Transverse colon (tissue), 4 donors: ENCODE data around the gene CDH12. TPM values are rescaled to one million over a fixed set of nuclear protein-coding genes. Genes with fewer than 3 reads are reported as not detected.
"Not testable (repeated sequence)": the region's sequence is repeated elsewhere in the genome, so short reads cannot be mapped to it uniquely, and the experiment has no call there.

Experiments
- DNase-seq: peaks from one replicate; pipeline ENCODE4 v3.0.0-alpha.2; 2019
- H3K27ac ChIP-seq, 4 donors: fragments of 200-600 bp; sonication (generic); 2 replicates each; pipeline ENCODE4 v1.5.1; 2016 to 2018; ENCODE audit warnings: inconsistent platforms in 4 of 4
- H3K27me3 ChIP-seq: fragments of 200-600 bp; sonication (generic); 2 replicates; pipeline ENCODE4 v1.5.1; 2017; ENCODE audit warnings: inconsistent platforms
- H3K36me3 ChIP-seq, 4 donors: fragments of 200-600 bp; sonication (generic); 2 replicates each; pipeline ENCODE4 v1.5.1; 2017 to 2019; ENCODE audit warnings: inconsistent platforms in 4 of 4
- H3K4me1 ChIP-seq, 4 donors: fragments of 200-600 bp; sonication (generic); 2 replicates each; pipeline ENCODE4 v1.5.1; 2017 to 2020; ENCODE audit warnings: inconsistent platforms in 4 of 4
- H3K4me3 ChIP-seq, 4 donors: fragments of 200-600 bp; sonication (generic); 1 replicate in 1 of 4; 2 replicates in 3 of 4; pipeline versions ENCODE4 v1.5.1 to v1.6.1; 2017 to 2019; ENCODE audit warnings: inconsistent platforms in 4 of 4
- H3K9me3 ChIP-seq, 2 donors: fragments of 200-600 bp; sonication (generic); 2 replicates each; pipeline ENCODE4 v1.5.1; 2017 to 2019; ENCODE audit warnings: inconsistent platforms in 2 of 2
- EP300 ChIP-seq: sonication (generic); formaldehyde crosslinking; IDR thresholded peaks from one replicate; pipeline ENCODE4 v1.6.1; 2017; ENCODE audit warnings: antibody characterized with exemption, low read depth
- POLR2A ChIP-seq: fragments of 450-650 bp; IDR thresholded peaks from one replicate; pipeline ENCODE4 v1.6.1; 2016; ENCODE audit warnings: antibody characterized with exemption, mild to moderate bottlenecking, moderate library complexity
- POLR2AphosphoS5 ChIP-seq, 3 donors: sonication (generic); formaldehyde crosslinking; IDR thresholded peaks; one replicate each; pipeline ENCODE4 v1.6.1; 2016; ENCODE audit warnings: antibody characterized with exemption in 3 of 3
- WGBS, 2 donors: methylation state at CpG; one replicate each; pipeline ENCODE4 v1.1.5; 2018; ENCODE audit warnings: low coverage in 1 of 2; 5-methylcytosine and 5-hydroxymethylcytosine counted together
- in situ Hi-C, 4 donors: fragments of 200-750 bp; cut with MboI; loops; one replicate each; pipeline versions ENCODE4 v1.15.0 to v1.15.1; 2017; ENCODE audit warnings: low sequenced_read_pairs in 3 of 4, low pct_ligation_motif_present in 1 of 4, low pct_unique_long_range_greater_than_20kb in 1 of 4
- intact Hi-C: fragments of 100-400 bp; cut with DNase I; formaldehyde crosslinking; loops from one replicate; pipeline ENCODE4 v1.15.1; 2023; ENCODE audit warnings: low total_unique reads
- total RNA-seq, 4 donors: library from RNA; depleted of rRNA; stranded (reverse); fragments of >200 nt; gene quantifications; one replicate each; pipeline ENCODE4 v1.1.0, GENCODE V29; 2016
- TF ChIP-seq, protein P1 (sequence below), 5 experiments: fragments of 200-600 bp in 3 of 5; fragments of 450-650 bp in 2 of 5; sonication (generic) in 3 of 5; IDR thresholded peaks; 1 replicate in 2 of 5; 2 replicates in 3 of 5; pipeline ENCODE4 v1.5.1; 2016 to 2017; ENCODE audit warnings: antibody characterized with exemption in 5 of 5, inconsistent platforms in 3 of 5, mild to moderate bottlenecking in 2 of 5, moderate library complexity in 1 of 5

CDH12 gene
- total RNA-seq, 4 donors from 2014 or later: 0.14 TPM; not detected in 3

DNA sequence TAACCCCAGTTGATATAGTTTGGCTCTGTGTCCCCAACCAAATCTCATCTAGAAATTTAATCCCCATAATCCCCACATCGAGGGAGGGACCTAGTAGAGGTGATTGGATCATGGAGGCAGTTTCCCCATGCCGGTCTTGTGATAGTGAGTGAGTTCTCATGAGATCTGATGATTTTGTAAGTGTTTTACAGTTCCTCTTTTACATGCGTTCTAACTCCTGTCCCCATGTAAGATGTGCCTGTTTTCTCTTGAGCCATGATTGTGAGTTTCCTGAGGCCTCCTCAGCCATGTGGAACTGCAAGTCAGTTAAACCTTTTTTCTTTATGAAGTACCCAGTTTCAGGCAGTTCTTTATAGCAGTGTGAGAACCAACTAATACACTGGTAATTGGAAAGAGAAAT is 73.6 kb downstream of the CDH12 start:
- Histone ChIP-seq H3K27ac (no peak overlapping the region), H3K4me3 (no peak overlapping the region), H3K9me3 (no peaks in the 10 kb centered on the region), H3K4me1 (no peaks in the 10 kb centered on the region), H3K27me3 (no peaks in the 10 kb centered on the region), H3K36me3 (no peaks in the 10 kb centered on the region)
- no peak for TF ChIP-seq EP300
- TF ChIP-seq POLR2AphosphoS5 (IDR thresholded peaks at IDR 0.05): no peak
- TF ChIP-seq, protein P1, sequence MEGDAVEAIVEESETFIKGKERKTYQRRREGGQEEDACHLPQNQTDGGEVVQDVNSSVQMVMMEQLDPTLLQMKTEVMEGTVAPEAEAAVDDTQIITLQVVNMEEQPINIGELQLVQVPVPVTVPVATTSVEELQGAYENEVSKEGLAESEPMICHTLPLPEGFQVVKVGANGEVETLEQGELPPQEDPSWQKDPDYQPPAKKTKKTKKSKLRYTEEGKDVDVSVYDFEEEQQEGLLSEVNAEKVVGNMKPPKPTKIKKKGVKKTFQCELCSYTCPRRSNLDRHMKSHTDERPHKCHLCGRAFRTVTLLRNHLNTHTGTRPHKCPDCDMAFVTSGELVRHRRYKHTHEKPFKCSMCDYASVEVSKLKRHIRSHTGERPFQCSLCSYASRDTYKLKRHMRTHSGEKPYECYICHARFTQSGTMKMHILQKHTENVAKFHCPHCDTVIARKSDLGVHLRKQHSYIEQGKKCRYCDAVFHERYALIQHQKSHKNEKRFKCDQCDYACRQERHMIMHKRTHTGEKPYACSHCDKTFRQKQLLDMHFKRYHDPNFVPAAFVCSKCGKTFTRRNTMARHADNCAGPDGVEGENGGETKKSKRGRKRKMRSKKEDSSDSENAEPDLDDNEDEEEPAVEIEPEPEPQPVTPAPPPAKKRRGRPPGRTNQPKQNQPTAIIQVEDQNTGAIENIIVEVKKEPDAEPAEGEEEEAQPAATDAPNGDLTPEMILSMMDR (IDR thresholded peaks at IDR 0.05): no peak
- TF ChIP-seq POLR2A: no peak
- intact Hi-C loops: no loop called here
- no peak for DNase-seq
- in situ Hi-C loops: no loop called here
- WGBS, 2 donors: 58 to 70% methylated on average over 3 of the region's 3 CpGs

DNA sequence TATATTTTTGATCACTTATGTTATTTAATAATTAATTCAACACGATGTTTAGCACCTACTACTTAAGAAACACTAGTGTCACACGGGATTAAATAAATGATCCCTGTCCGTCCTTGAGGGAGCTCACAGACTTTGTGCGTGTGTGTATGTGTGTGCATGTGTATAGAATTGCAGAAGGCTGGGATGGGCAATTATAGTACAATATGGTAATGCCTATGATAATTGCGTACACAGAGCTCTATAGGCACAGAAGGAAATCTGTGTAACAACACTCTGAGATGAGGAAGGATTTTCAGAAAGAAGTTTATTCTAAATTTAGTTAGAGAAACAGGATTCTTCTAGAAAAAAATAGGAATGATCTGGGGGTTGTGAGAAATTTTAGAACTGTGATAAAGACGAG is 76.9 kb downstream of the CDH12 start:
- H3K27me3 ChIP-seq: no peaks in the 10 kb centered on the region
- TF ChIP-seq EP300 (no peak), POLR2A (no peak), POLR2AphosphoS5 (IDR thresholded peaks at IDR 0.05) (no peak)
- TF ChIP-seq, protein P1 (IDR thresholded peaks at IDR 0.05): no peak
- H3K36me3 ChIP-seq: no peaks in the 10 kb centered on the region
- in situ Hi-C loops (no loop called here), intact Hi-C loops (no loop called here)
- no peaks in the 10 kb centered on the region for H3K9me3 ChIP-seq
- no peak overlapping the region for H3K27ac ChIP-seq
- no peak for DNase-seq
- H3K4me3 ChIP-seq: no peak overlapping the region
- WGBS, 2 donors: 76 to 81% methylated on average over 6 of the region's 6 CpGs
- H3K4me1 ChIP-seq: no peaks in the 10 kb centered on the region

DNA sequence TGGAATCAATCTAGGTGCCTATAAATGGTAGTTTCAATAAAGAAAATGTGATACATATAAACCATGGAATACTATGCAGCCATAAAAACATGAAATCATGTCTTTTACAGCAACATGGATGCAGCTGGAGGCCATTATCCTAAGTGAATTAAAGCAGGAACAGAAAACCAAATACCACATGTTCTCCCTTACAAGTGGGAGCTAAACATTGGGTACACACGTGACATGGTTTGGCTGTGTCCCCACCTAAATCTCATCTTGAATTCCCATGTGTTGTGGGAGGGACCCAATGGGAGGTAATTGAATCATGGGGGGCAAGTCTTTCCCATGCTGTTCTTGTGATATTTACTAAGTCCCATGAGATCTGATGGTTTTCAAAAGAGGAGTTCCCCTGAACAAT is 78.9 kb downstream of the CDH12 start:
- intact Hi-C loops, H3K27ac ChIP-seq, DNase-seq, in situ Hi-C loops, H3K9me3 ChIP-seq, H3K4me3 ChIP-seq, H3K36me3 ChIP-seq, H3K4me1 ChIP-seq, H3K27me3 ChIP-seq: not testable (repeated sequence)
- 80 to 100% methylated on average over 1 of the region's 1 CpG for WGBS, 2 donors

DNA sequence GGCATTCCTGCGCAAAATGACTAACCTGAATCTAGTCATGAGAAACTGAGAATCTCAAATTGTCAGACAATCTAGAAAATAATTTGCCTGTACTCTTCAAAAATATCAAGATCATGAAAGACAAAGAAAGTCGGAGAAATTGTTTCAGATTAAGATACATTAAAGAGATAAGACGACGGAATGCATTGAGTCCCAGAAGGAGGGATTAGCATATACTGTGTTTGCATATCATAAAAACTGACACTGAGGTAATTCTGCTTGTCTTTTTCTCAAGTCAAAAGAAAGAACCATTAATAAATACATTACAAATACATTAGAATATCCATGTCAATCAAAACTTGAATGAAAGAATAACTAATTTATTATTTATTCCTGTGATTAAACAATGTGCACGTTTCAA is 88.4 kb downstream of the CDH12 start:
- WGBS, 2 donors: 65 to 79% methylated on average over 5 of the region's 5 CpGs
- Histone ChIP-seq H3K9me3 (no peaks in the 10 kb centered on the region), H3K27ac (no peak overlapping the region), H3K4me1 (no peaks in the 10 kb centered on the region), H3K4me3 (no peak overlapping the region), H3K27me3 (no peaks in the 10 kb centered on the region), H3K36me3 (no peaks in the 10 kb centered on the region)
- intact Hi-C loops (no loop called here), in situ Hi-C loops (no loop called here)
- no peak for DNase-seq
- TF ChIP-seq, protein P1 (IDR thresholded peaks at IDR 0.05): no peak
- no peak for TF ChIP-seq POLR2A
- TF ChIP-seq POLR2AphosphoS5 (IDR thresholded peaks at IDR 0.05): no peak
- no peak for TF ChIP-seq EP300

DNA sequence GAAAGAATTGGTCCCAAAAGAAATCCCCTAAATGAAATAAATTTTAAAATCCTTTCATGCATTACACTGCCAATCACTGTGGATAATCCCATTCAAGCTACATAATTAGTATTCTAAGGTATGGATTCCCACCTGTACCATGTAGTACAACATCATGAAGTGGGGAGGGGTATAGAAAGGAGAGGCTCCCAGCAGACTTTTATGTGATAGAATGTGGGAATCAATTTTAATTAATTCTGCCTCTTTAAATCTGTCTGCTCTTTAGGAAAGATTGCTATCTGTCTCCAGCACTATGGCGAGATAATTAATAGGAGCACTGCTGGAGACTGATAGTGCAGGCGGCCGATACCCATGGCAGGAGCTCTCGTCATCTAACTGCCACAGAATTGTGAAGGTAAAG is 95.4 kb downstream of the CDH12 start:
- DNase-seq: no peak
- H3K36me3 ChIP-seq: no peaks in the 10 kb centered on the region
- WGBS, 2 donors: 79 to 83% methylated on average over 3 to 4 of the region's 4 CpGs
- H3K9me3 ChIP-seq: no peaks in the 10 kb centered on the region
- TF ChIP-seq POLR2A: no peak
- TF ChIP-seq, protein P1 (IDR thresholded peaks at IDR 0.05): no peak
- TF ChIP-seq POLR2AphosphoS5 (IDR thresholded peaks at IDR 0.05): no peak
- no peak for TF ChIP-seq EP300
- H3K27ac ChIP-seq: no peak overlapping the region
- intact Hi-C loops: no loop called here
- no peak overlapping the region for H3K4me3 ChIP-seq
- H3K4me1 ChIP-seq: no peaks in the 10 kb centered on the region
- no peaks in the 10 kb centered on the region for H3K27me3 ChIP-seq
- in situ Hi-C loops: no loop called here
